GM18526 (cell line): Measurements from ENCODE around the gene ZDHHC8.

Experiments
- POLR2A ChIP-seq: IDR thresholded peaks from 3 replicates; pipeline ENCODE4 v1.6.1; 2011; ENCODE audit not compliant: insufficient read length; ENCODE audit errors: extremely low read depth

ZDHHC8 gene

GRCh38 chr22:20151276-20151588 is 19.6 kb downstream of the ZDHHC8 start:
- no peak for TF ChIP-seq POLR2A

- TF ChIP-seq POLR2A, result no peak
Observed at GRCh38 chr22:20152464-20152890, 20.9 kb downstream of the ZDHHC8 start.

GRCh38 chr22:20153945-20154344 is 22.3 kb downstream of the ZDHHC8 start:
- TF ChIP-seq POLR2A, result no peak

- TF ChIP-seq POLR2A, result no peak
Observed at GRCh38 chr22:20154602-20155187, 23.1 kb downstream of the ZDHHC8 start.

- no peak for TF ChIP-seq POLR2A
Observed at GRCh38 chr22:20155330-20156041, 23.9 kb downstream of the ZDHHC8 start.

GRCh38 chr22:20156042-20156389 is 24.4 kb downstream of the ZDHHC8 start:
- TF ChIP-seq POLR2A, result no peak

GRCh38 chr22:20156611-20157429 is 25.2 kb downstream of the ZDHHC8 start:
- TF ChIP-seq POLR2A, result no peak

GRCh38 chr22:20157430-20158183 is 26.0 kb downstream of the ZDHHC8 start:
- TF ChIP-seq POLR2A, result no peak

- no peak for TF ChIP-seq POLR2A
Observed at GRCh38 chr22:20158391-20159036, 26.9 kb downstream of the ZDHHC8 start.

GRCh38 chr22:20159076-20159475 is 27.5 kb downstream of the ZDHHC8 start:
- no peak for TF ChIP-seq POLR2A

GRCh38 chr22:20160041-20160440 is 28.4 kb downstream of the ZDHHC8 start:
- no peak for TF ChIP-seq POLR2A

- no peak for TF ChIP-seq POLR2A
Observed at GRCh38 chr22:20164863-20165262, 33.3 kb downstream of the ZDHHC8 start.

- no peak for TF ChIP-seq POLR2A
Observed at GRCh38 chr22:20165421-20165820, 33.8 kb downstream of the ZDHHC8 start.

- TF ChIP-seq POLR2A, result no peak
Observed at GRCh38 chr22:20165913-20166312, 34.3 kb downstream of the ZDHHC8 start.

GRCh38 chr22:20166703-20167102 is 35.1 kb downstream of the ZDHHC8 start:
- TF ChIP-seq POLR2A, result no peak

- TF ChIP-seq POLR2A, result no peak
Observed at GRCh38 chr22:20167643-20168322, 36.2 kb downstream of the ZDHHC8 start.
